GM23338 (cell line): Measurements from ENCODE around the gene DAPL1. TPM values are rescaled to one million over a fixed set of nuclear protein-coding genes. Genes with fewer than 3 reads are reported as not detected.
A peak's percentile ranks its signal among the peaks of the same experiment; 100 is the strongest.

Experiments used
- ATAC-seq: fragments of 200-7000 bp; cut with Tn5 transposase; 3 replicates; pipeline ENCODE4 v1.9.1; 2020
- DNase-seq: peaks from one replicate; pipeline ENCODE4 v3.0.0-alpha.2; 2015; ENCODE audit warnings: low spot score
- H2AFZ ChIP-seq: fragments of 200-600 bp; sonication (generic); 2 replicates; pipeline ENCODE4 v1.8.0; 2016; ENCODE audit warnings: antibody characterized with exemption, mild to moderate bottlenecking, moderate library complexity
- H3F3A ChIP-seq: fragments of 200-600 bp; sonication (generic); replicated peaks from 2 replicates; pipeline ENCODE4 v1.8.0; 2017; ENCODE audit warnings: antibody characterized with exemption, mixed run types, low read depth
- H3K27ac ChIP-seq: fragments of 200-600 bp; sonication (generic); 2 replicates; pipeline ENCODE4 v1.6.1; 2016; ENCODE audit warnings: low read depth
- H3K27me3 ChIP-seq: fragments of 200-600 bp; sonication (generic); 2 replicates; pipeline ENCODE4 v1.8.0; 2016; ENCODE audit warnings: mild to moderate bottlenecking, mixed run types, moderate library complexity; ENCODE audit not compliant: insufficient read depth
- H3K36me3 ChIP-seq: fragments of 200-600 bp; sonication (generic); 2 replicates; pipeline ENCODE4 v1.8.0; 2016; ENCODE audit warnings: mild to moderate bottlenecking; ENCODE audit not compliant: insufficient read depth
- H3K4me1 ChIP-seq: fragments of 200-600 bp; sonication (generic); 2 replicates; pipeline ENCODE4 v1.8.0; 2016; ENCODE audit warnings: mild to moderate bottlenecking, moderate library complexity; ENCODE audit not compliant: insufficient read depth
- H3K4me2 ChIP-seq: fragments of 200-600 bp; sonication (generic); 2 replicates; pipeline ENCODE4 v1.7.1; 2017; ENCODE audit warnings: mixed run types
- H3K4me3 ChIP-seq: fragments of 200-600 bp; sonication (generic); 2 replicates; pipeline ENCODE4 v1.6.1; 2016; ENCODE audit warnings: mixed run types
- H3K79me2 ChIP-seq: fragments of 200-600 bp; sonication (generic); replicated peaks from 2 replicates; pipeline ENCODE4 v1.8.0; 2017; ENCODE audit warnings: mild to moderate bottlenecking; ENCODE audit not compliant: insufficient read depth
- H3K9me2 ChIP-seq: fragments of 200-600 bp; sonication (generic); 2 replicates; pipeline ENCODE4 v1.8.0; 2017; ENCODE audit not compliant: insufficient read depth
- H4K20me1 ChIP-seq: fragments of 200-600 bp; sonication (generic); replicated peaks from 2 replicates; pipeline ENCODE4 v1.8.0; 2017; ENCODE audit warnings: mild to moderate bottlenecking; ENCODE audit not compliant: insufficient read depth
- H3K27ac Mint-ChIP-seq: 2 replicates; pipeline ENCODE4 v1.8.0; 2020; ENCODE audit warnings: inconsistent platforms, mild to moderate bottlenecking, moderate library complexity, mixed read lengths
- H3K27me3 Mint-ChIP-seq: 3 replicates; pipeline ENCODE4 v1.8.0; 2022; ENCODE audit warnings: low read depth, mild to moderate bottlenecking, moderate library complexity, mixed read lengths, inconsistent platforms; ENCODE audit not compliant: insufficient read depth, poor library complexity
- H3K36me3 Mint-ChIP-seq: 3 replicates; pipeline ENCODE4 v1.8.0; 2021; ENCODE audit warnings: low read depth, mild to moderate bottlenecking, inconsistent platforms, moderate library complexity, mixed read lengths
- H3K4me1 Mint-ChIP-seq: 3 replicates; pipeline ENCODE4 v1.8.0; 2020; ENCODE audit warnings: mild to moderate bottlenecking, inconsistent platforms, mixed read lengths
- H3K4me3 Mint-ChIP-seq: 3 replicates; pipeline ENCODE4 v1.8.0; 2021; ENCODE audit warnings: moderate library complexity, mild to moderate bottlenecking, inconsistent platforms, mixed read lengths
- H3K9me3 Mint-ChIP-seq: 3 replicates; pipeline ENCODE4 v1.8.0; 2020; ENCODE audit warnings: moderate library complexity, mild to moderate bottlenecking, inconsistent platforms, mixed read lengths
- CREB1 ChIP-seq: fragments of 250-450 bp; sonication (Bioruptor Pico); IDR thresholded peaks from 2 replicates; pipeline ENCODE4 v1.5.0; 2020; ENCODE audit warnings: low read depth, mild to moderate bottlenecking, moderate library complexity
- CTCF ChIP-seq, 2 experiments: fragments of 200-600 bp in 1 of 2; sonication (generic) in 1 of 2; conservative IDR thresholded peaks; 2 replicates each; pipeline versions ENCODE4 v1.5.1 to v1.6.1; 2016 to 2017; ENCODE audit warnings: antibody characterized with exemption in 2 of 2, low read depth in 2 of 2, mild to moderate bottlenecking in 2 of 2, moderate library complexity in 1 of 2
- ETS1 ChIP-seq: IDR thresholded peaks from 2 replicates; pipeline ENCODE4 v1.6.1; 2016; ENCODE audit warnings: antibody characterized with exemption
- EZH2 ChIP-seq: fragments of 200-600 bp; sonication (generic); IDR thresholded peaks from one replicate; pipeline ENCODE4 v1.8.0; 2017; ENCODE audit warnings: antibody characterized with exemption, mild to moderate bottlenecking, low read depth; ENCODE audit not compliant: unreplicated experiment
- EZH2phosphoT487 ChIP-seq: fragments of 200-600 bp; sonication (generic); IDR thresholded peaks from one replicate; pipeline ENCODE4 v1.8.1; 2018; ENCODE audit warnings: antibody characterized with exemption; ENCODE audit not compliant: unreplicated experiment
- JUNB ChIP-seq: IDR thresholded peaks from one replicate; pipeline ENCODE4 v1.6.1; 2016; ENCODE audit warnings: antibody characterized with exemption; ENCODE audit not compliant: unreplicated experiment
- NANOG ChIP-seq: IDR thresholded peaks from 2 replicates; pipeline ENCODE4 v1.6.1; 2016; ENCODE audit warnings: antibody characterized with exemption, borderline replicate concordance
- POLR2AphosphoS5 ChIP-seq: IDR thresholded peaks from 2 replicates; pipeline ENCODE4 v1.6.1; 2016; ENCODE audit warnings: antibody characterized with exemption, low read depth
- STAT1 ChIP-seq: IDR thresholded peaks from one replicate; pipeline ENCODE4 v1.6.1; 2016; ENCODE audit warnings: antibody characterized with exemption; ENCODE audit not compliant: unreplicated experiment
- ZNF114 ChIP-seq: fragments of 250-450 bp; sonication (Bioruptor Pico); IDR thresholded peaks from 2 replicates; pipeline ENCODE4 v1.5.0; 2020; ENCODE audit warnings: mild to moderate bottlenecking, moderate library complexity
- ZNF331 ChIP-seq: fragments of 250-450 bp; sonication (Bioruptor Pico); IDR thresholded peaks from 2 replicates; pipeline ENCODE4 v1.5.0; 2020; ENCODE audit warnings: low read depth, mild to moderate bottlenecking, moderate library complexity
- ZNF462 ChIP-seq: fragments of 250-450 bp; sonication (Bioruptor Pico); IDR thresholded peaks from 2 replicates; pipeline ENCODE4 v1.5.0; 2020; ENCODE audit warnings: mild to moderate bottlenecking, moderate library complexity
- polyA plus RNA-seq: library from polyadenylated mRNA; unstranded; fragments of >200 nt; fragmentation: Nextera tagmentation; extraction: Ambion mirVana; gene quantifications from 2 replicates; pipeline ENCODE4 v1.2.1, GENCODE V29; 2016
- total RNA-seq: library from RNA; depleted of rRNA; stranded (reverse); fragments of >200 nt; shearing (Covaris generic); gene quantifications from 2 replicates; pipeline ENCODE4 v1.2.3, GENCODE V29; 2014

DAPL1 gene
- total and polyA plus RNA-seq, 2 experiments from 2014 or later, result not detected

GRCh38 chr2:158760887-158761286 is 34.2 kb upstream of the DAPL1 start (continued):
- TF ChIP-seq CTCF (conservative IDR thresholded peaks at IDR 0.05; ENCODE audit: low read depth in 2 of 2) (no peak), STAT1 (no peak), EZH2 (no peak), CREB1 (no peak), ZNF331 (CRISPR knock-in tag) (no peak), ZNF114 (no peak), EZH2phosphoT487 (no peak), ETS1 (no peak), JUNB (no peak), POLR2AphosphoS5 (no peak)

- Histone ChIP-seq H3K27ac (no peak overlapping the region), H3K79me2 (no peaks in the 10 kb centered on the region), H3K9me2 (0 out of 2 replicates have a peak, but pooled peaks cover 15% of the 10 kb centered on the region), H3K4me2 (no peak overlapping the region), H3F3A (no peaks in the 10 kb centered on the region), H3K4me1 (no peaks in the 10 kb centered on the region), H3K4me3 (no peak overlapping the region), H3K36me3 (no peaks in the 10 kb centered on the region), H3K27me3 (no peaks in the 10 kb centered on the region), H4K20me1 (no peaks in the 10 kb centered on the region), H2AFZ (peak overlapping the region; percentile 91)
- Mint-ChIP-seq H3K9me3 (no peaks in the 10 kb centered on the region), H3K36me3 (no peaks in the 10 kb centered on the region), H3K4me1 (peaks cover 8% of the 10 kb centered on the region; the same call in 2 of the 3 replicates), H3K27ac (no peak overlapping the region), H3K4me3 (no peak overlapping the region), H3K27me3 (no peaks in the 10 kb centered on the region)
- no peak for DNase-seq
- ATAC-seq, result peak; percentile 32; the same call in 1 of the 3 replicates
- TF ChIP-seq CTCF (conservative IDR thresholded peaks at IDR 0.05; ENCODE audit: low read depth in 2 of 2) (no peak), POLR2AphosphoS5 (no peak), ZNF462 (CRISPR knock-in tag) (no peak), ZNF114 (no peak), EZH2 (no peak), JUNB (no peak), NANOG (no peak), ETS1 (no peak), CREB1 (no peak), ZNF331 (CRISPR knock-in tag) (no peak), STAT1 (no peak)
Observed at GRCh38 chr2:158761621-158762020, 33.5 kb upstream of the DAPL1 start.
